MM.1S (cell line): ENCODE data around the gene DNAH9.

Source experiments
- DNase-seq: peaks from one replicate; pipeline ENCODE4 v3.0.0-alpha.2; 2015
- H2AFZ ChIP-seq: fragments of 300-600 bp; sonication (generic); 2 replicates; pipeline ENCODE4 v1.6.0; 2016; ENCODE audit warnings: antibody characterized with exemption, low read length
- H3F3A ChIP-seq: fragments of 300-600 bp; sonication (generic); 2 replicates; pipeline ENCODE4 v1.6.1; 2016; ENCODE audit warnings: mild to moderate bottlenecking, antibody characterized with exemption, low read length, moderate library complexity, mixed read lengths; ENCODE audit not compliant: insufficient read depth
- H3K27ac ChIP-seq: fragments of 300-600 bp; sonication (generic); 2 replicates; pipeline ENCODE4 v1.5.1; 2016; ENCODE audit warnings: mild to moderate bottlenecking, low read length
- H3K27me3 ChIP-seq: fragments of 300-600 bp; sonication (generic); replicated peaks from 2 replicates; pipeline ENCODE4 v1.6.0; 2016; ENCODE audit warnings: low read length; ENCODE audit not compliant: insufficient read depth
- H3K36me3 ChIP-seq: fragments of 300-600 bp; sonication (generic); replicated peaks from 2 replicates; pipeline ENCODE4 v1.6.1; 2016; ENCODE audit warnings: mild to moderate bottlenecking, low read length, mixed read lengths; ENCODE audit not compliant: insufficient read depth
- H3K4me1 ChIP-seq: fragments of 300-600 bp; sonication (generic); 2 replicates; pipeline ENCODE4 v1.6.1; 2016; ENCODE audit warnings: low read length, mixed read lengths
- H3K4me2 ChIP-seq: fragments of 300-600 bp; sonication (generic); 2 replicates; pipeline ENCODE4 v1.6.0; 2016; ENCODE audit warnings: low read depth, low read length
- H3K4me3 ChIP-seq: fragments of 300-600 bp; sonication (generic); 2 replicates; pipeline ENCODE4 v1.5.1; 2016; ENCODE audit warnings: low read length, mixed read lengths
- H3K79me2 ChIP-seq: fragments of 300-600 bp; sonication (generic); 2 replicates; pipeline ENCODE4 v1.6.1; 2016; ENCODE audit warnings: mixed run types, low read length, mixed read lengths
- H3K9ac ChIP-seq: fragments of 300-600 bp; sonication (generic); 2 replicates; pipeline ENCODE4 v1.6.1; 2016; ENCODE audit warnings: low read length, mixed read lengths
- H3K9me2 ChIP-seq: fragments of 300-600 bp; sonication (generic); replicated peaks from 2 replicates; pipeline ENCODE4 v1.6.1; 2016; ENCODE audit warnings: mild to moderate bottlenecking, low read length, mixed read lengths; ENCODE audit not compliant: insufficient read depth
- H3K9me3 ChIP-seq: fragments of 300-600 bp; sonication (generic); replicated peaks from 2 replicates; pipeline ENCODE4 v1.6.1; 2016; ENCODE audit warnings: mild to moderate bottlenecking, low read length, mixed read lengths; ENCODE audit not compliant: insufficient read depth
- H4K20me1 ChIP-seq: fragments of 300-600 bp; sonication (generic); 2 replicates; pipeline ENCODE4 v1.6.1; 2016; ENCODE audit warnings: mild to moderate bottlenecking, low read length, moderate library complexity, mixed read lengths; ENCODE audit not compliant: insufficient read depth
- CTCF ChIP-seq: fragments of 300-600 bp; sonication (generic); IDR thresholded peaks from 2 replicates; pipeline ENCODE4 v1.5.1; 2016; ENCODE audit warnings: antibody characterized with exemption, low read length, mixed read lengths
- EZH2 ChIP-seq: fragments of 300-600 bp; sonication (generic); optimal IDR thresholded peaks from 2 replicates; pipeline ENCODE3; 2017; ENCODE audit warnings: low read depth, mild to moderate bottlenecking, antibody characterized with exemption, low read length, mixed read lengths
- EZH2phosphoT487 ChIP-seq: fragments of 300-600 bp; sonication (generic); IDR thresholded peaks from 2 replicates; pipeline ENCODE4 v1.6.1; 2018; ENCODE audit warnings: antibody characterized with exemption, low read length

The DNAH9 gene

GRCh38 chr17:11692688-11693087, 94.4 kb downstream of the DNAH9 start:
- Histone ChIP-seq H3K79me2 (no peaks in the 10 kb centered on the region), H3K27ac (no peak overlapping the region), H3K4me1 (no peaks in the 10 kb centered on the region), H3K4me3 (no peak overlapping the region), H4K20me1 (no peaks in the 10 kb centered on the region), H3F3A (no peaks in the 10 kb centered on the region), H3K36me3 (no peaks in the 10 kb centered on the region), H3K27me3 (no peaks in the 10 kb centered on the region), H3K9me2 (no peaks in the 10 kb centered on the region), H3K4me2 (no peak overlapping the region), H3K9me3 (no peaks in the 10 kb centered on the region), H2AFZ (no peak overlapping the region), H3K9ac (no peak overlapping the region)
- no peak for DNase-seq
- TF ChIP-seq EZH2phosphoT487 (no peak), CTCF (no peak), EZH2 (no peak)

- no peak for DNase-seq
- Histone ChIP-seq H3K79me2 (no peaks in the 10 kb centered on the region), H3K4me1 (no peaks in the 10 kb centered on the region), H3K36me3 (no peaks in the 10 kb centered on the region), H3K9me3 (no peaks in the 10 kb centered on the region), H3K4me2 (no peak overlapping the region), H3K4me3 (no peak overlapping the region), H3K9ac (no peak overlapping the region), H3F3A (no peaks in the 10 kb centered on the region), H3K27me3 (no peaks in the 10 kb centered on the region), H3K9me2 (no peaks in the 10 kb centered on the region), H4K20me1 (no peaks in the 10 kb centered on the region), H2AFZ (no peak overlapping the region), H3K27ac (no peak overlapping the region)
- TF ChIP-seq EZH2, result no peak
- no peak for TF ChIP-seq CTCF
- TF ChIP-seq EZH2phosphoT487, result no peak
These were observed 95.0 kb downstream of the DNAH9 start for GRCh38 chr17:11693284-11693683.

- no peaks in the 10 kb centered on the region for H3K4me1 ChIP-seq
These were observed 102.4 kb downstream of the DNAH9 start for GRCh38 chr17:11700668-11701067.

More at GRCh38 chr17:11700668-11701067, 102.4 kb downstream of the DNAH9 start:
- Histone ChIP-seq H3K4me3 (no peak overlapping the region), H3K36me3 (no peaks in the 10 kb centered on the region), H3K9me2 (no peaks in the 10 kb centered on the region), H3K27ac (no peak overlapping the region), H3F3A (no peaks in the 10 kb centered on the region), H3K4me2 (no peak overlapping the region), H3K9me3 (no peaks in the 10 kb centered on the region), H3K27me3 (no peaks in the 10 kb centered on the region), H3K79me2 (no peaks in the 10 kb centered on the region), H3K9ac (no peak overlapping the region), H4K20me1 (no peaks in the 10 kb centered on the region), H2AFZ (no peak overlapping the region)
- TF ChIP-seq EZH2phosphoT487, result no peak
- TF ChIP-seq EZH2, result no peak
- no peak for TF ChIP-seq CTCF
- DNase-seq, result no peak
